ENCODE results near the gene EDNRA.

The EDNRA gene

DNA sequence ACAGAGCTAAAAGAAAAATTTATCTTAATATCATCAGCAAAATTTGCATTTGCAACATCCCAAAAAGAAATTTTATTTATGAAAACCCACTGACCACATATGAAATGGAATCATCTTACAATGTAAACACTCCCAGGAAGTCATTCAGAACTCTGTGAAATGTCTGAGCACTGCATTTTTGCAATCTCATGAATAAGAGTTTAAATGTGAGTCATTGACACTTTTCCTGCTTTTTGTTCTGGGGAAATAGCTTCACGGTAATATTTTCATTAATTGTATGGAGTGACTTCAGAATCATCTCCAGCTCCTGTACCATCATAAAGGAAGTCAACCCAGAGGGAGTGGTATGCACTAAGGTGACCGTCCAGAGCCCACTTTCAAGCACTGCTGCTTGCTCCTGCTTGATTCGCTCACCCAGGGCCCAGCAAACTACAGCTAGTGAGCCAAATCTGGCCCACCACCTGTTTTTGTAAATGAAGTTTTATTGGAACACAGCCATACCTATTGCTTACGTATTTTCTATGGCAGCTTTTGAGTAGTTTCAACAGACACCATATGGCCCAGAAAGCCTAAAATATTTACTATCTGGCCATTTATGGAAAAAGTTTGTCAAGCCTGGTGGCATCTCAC is 17.2 kb downstream of the EDNRA start:
- DNase-seq = no peak

- no peak for DNase-seq
Measured at GRCh38 chr4:147508346-147508745, 27.4 kb downstream of the EDNRA start.

GRCh38 chr4:147509386-147509785 is 28.5 kb downstream of the EDNRA start:
- no peak for DNase-seq

GRCh38 chr4:147510962-147511668 is 30.2 kb downstream of the EDNRA start:
- no peak for DNase-seq

DNA sequence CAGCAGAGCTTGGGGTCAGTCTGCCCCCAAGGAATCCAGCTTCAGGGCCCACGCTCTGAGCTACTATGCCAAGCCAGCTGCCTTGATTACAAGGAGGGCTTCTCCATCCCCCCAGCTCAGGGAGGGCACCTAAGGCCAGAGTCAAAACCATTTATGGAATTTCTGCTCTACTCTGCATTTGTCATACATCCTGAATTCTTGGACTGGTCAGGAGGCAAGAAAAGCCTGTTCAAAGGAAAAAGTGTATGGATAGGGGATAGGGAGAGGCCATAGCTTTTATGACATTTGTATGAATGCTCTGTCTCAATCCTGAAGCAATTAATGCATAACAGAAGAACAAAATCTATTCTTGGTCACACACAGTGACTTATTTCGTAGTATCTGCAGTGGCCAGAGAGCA is 32.2 kb downstream of the EDNRA start:
- no peak for DNase-seq

DNA sequence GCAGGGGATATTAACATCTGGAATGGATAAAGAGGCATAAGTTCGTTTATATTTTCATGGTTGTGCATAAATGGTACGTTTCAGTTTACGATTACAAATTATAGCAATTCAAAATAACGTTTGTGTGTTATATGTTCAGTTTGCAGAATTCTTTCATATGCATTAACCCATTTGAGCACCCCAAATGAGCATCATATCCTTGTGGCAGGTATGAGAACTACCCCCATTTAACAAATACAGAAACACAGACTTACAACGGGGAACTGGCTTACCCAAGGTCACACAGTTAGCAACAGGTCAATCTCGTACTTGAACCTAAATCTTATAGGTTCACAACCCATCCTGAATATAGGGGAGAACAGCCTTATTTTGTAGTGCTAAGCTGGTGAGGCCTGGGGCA is 33.1 kb downstream of the EDNRA start:
- DNase-seq = no peak

DNA sequence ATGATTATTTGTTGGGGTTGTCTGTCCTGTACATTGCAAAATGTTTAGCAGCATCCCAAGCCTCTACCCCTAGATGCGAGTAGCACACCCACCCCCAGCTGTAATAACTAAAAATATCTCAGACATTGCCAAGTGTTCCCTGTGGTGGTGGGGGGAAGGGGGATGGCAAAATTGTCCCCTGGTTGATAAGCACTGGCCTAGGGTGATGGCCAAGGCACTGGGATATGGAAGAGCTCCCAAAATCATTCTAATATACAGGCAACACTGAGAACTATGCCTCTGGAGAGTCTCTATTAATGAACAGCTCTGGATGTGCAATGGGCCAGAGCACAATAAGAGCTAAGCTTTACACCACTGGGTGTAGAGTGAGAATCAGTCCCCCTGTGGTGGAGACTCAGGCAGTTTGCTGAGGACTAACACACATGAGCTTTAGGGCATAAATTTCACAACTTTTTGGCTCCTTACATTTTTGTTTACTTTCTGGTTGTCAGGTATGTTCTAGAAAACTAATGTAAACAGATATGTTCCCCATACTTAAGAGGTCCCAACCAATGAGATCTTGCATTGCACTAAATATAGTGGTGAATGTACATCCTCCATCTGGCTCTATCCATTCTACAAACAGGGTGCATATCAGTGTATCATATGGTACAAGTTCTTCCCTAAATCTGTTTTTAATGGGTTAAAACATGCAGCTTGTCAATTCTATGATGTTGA is 34.5 kb downstream of the EDNRA start:
- DNase-seq = no peak

GRCh38 chr4:147516133-147516532 is 35.2 kb downstream of the EDNRA start:
- no peak for DNase-seq

DNA sequence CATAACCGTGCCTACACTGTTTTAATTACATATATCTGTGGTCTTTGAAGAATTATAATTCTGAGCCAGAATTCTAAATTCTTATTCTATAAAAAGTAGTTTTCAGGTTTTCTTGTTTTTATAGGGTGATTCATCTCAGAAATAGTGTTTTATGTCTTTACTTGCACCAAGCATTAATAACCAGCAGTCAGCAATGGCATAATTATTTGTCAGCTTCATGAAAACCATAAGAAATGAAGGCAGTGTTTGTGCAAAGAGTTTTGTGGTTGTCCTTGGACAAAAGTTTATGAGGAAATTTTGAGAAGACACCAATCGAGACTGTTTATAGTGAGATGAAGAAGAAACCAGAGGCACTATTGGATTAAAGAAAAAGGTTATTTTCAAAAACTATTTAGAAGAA is 37.2 kb downstream of the EDNRA start:
- no peak for DNase-seq

GRCh38 chr4:147518846-147519767 is 38.2 kb downstream of the EDNRA start:
- DNase-seq = no peak

DNA sequence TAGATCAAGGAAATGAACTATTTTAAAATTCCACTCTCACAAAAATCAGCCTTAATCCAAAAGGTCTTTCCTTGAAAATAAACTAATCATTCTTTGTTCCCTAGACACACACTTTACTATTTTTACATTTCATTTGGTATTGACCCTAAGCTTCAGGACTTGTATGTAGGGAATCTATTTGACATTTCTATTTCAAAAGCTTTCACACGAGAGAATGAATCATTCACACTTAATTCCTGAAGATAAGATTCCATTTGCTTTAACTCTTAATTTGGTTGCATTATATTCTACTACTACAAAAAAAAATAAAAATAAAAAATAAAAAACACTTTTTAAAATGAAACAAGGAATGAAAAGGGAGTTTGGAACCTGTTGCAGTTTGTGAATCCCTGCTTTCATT is 43.7 kb downstream of the EDNRA start:
- DNase-seq = no peak

- no peak for DNase-seq
Measured at GRCh38 chr4:147525494-147526271, 44.8 kb downstream of the EDNRA start.

DNA sequence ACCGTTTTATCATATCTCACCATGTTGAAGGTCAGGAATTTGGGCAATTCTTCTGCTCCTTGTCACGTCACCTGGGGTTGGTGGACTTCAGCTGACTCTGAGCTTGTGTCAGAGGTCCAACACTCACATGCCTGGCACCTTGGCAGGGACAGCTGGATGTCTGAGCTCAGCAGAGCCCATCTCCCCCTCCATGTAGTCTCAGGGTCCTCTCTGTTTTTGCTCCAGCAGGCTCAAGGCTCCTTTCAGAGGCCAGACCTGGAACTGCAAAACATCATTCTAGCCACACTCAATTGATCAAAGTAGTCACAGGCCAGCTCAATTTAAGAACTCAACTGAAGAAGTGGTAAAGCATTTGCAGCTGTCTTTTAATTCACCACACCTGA is 45.4 kb downstream of the EDNRA start:
- DNase-seq = no peak

- DNase-seq = no peak
Measured at GRCh38 chr4:147528054-147528453, 47.2 kb downstream of the EDNRA start.

DNA sequence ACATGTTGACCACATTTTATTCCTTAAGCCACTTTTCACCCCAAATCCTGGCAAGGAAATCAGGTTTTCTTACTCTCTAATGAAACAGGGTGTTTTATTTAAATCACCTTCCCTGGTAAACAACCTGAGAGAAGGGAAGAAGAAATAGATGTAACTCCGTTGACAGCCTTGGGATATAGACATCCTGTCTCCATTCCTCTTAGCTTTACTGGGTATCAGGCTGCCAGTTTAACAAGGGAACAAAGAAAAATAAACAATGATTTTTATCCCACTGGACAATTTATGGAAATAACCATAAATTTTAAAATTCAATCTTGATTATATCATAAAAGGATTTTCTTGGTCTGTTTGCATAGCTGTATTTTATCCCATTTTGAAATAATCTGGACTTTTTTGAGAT is 49.2 kb downstream of the EDNRA start:
- no peak for DNase-seq

GRCh38 chr4:147530723-147531122 is 49.8 kb downstream of the EDNRA start:
- DNase-seq = no peak

- no peak for DNase-seq
Measured at GRCh38 chr4:147532896-147533295, 52.0 kb downstream of the EDNRA start.

- DNase-seq = no peak
Measured at GRCh38 chr4:147533331-147533730, 52.4 kb downstream of the EDNRA start.

GRCh38 chr4:147535124-147535523 is 54.2 kb downstream of the EDNRA start:
- no peak for DNase-seq

GRCh38 chr4:147538711-147539110 is 57.8 kb downstream of the EDNRA start:
- DNase-seq = no peak

GRCh38 chr4:147539959-147540358 is 59.1 kb downstream of the EDNRA start:
- no peak for DNase-seq

GRCh38 chr4:147542229-147542990 is 61.5 kb downstream of the EDNRA start:
- DNase-seq = no peak
